Mammary epithelial cell (primary cell): ENCODE results near the gene ADCY2.

Experiments
- EZH2 ChIP-seq: IDR thresholded peaks from 2 replicates; pipeline ENCODE4 v1.6.1; 2012; ENCODE audit warnings: low read length, inconsistent platforms, borderline replicate concordance
- TF ChIP-seq, protein P1 (sequence below), 2 donors: IDR thresholded peaks in 1 of 2; conservative IDR thresholded peaks in 1 of 2; 2 replicates each; pipeline ENCODE4 v1.5.1; 2011 to 2012; ENCODE audit warnings: inconsistent platforms in 2 of 2, low read length in 2 of 2, mild to moderate bottlenecking in 2 of 2, control low read depth in 1 of 2, low read depth in 1 of 2; ENCODE audit not compliant: insufficient read depth in 1 of 2; ENCODE audit errors: extremely low read depth in 1 of 2

DNA sequence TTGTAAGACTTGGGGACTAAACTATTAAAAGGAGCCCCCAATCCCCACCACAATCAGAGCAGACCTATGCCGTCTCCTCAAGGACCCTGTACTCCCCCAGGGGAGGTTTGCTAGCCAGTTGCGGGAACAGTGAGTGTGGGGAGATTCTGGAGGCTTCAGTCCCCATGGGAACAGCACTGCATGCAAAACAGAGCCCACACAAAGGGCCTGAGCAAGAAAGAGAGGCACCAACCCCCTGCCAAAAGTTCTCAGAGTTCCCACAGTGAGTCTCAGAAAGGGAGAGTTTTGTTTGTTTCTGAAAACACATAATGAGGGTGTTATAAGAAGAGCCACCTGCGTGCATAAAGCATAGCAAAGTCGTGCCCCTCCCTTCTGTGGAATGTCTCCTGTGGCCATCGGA, 398.4 kb downstream of the ADCY2 start:
- no peak for TF ChIP-seq EZH2
- TF ChIP-seq, protein P1, sequence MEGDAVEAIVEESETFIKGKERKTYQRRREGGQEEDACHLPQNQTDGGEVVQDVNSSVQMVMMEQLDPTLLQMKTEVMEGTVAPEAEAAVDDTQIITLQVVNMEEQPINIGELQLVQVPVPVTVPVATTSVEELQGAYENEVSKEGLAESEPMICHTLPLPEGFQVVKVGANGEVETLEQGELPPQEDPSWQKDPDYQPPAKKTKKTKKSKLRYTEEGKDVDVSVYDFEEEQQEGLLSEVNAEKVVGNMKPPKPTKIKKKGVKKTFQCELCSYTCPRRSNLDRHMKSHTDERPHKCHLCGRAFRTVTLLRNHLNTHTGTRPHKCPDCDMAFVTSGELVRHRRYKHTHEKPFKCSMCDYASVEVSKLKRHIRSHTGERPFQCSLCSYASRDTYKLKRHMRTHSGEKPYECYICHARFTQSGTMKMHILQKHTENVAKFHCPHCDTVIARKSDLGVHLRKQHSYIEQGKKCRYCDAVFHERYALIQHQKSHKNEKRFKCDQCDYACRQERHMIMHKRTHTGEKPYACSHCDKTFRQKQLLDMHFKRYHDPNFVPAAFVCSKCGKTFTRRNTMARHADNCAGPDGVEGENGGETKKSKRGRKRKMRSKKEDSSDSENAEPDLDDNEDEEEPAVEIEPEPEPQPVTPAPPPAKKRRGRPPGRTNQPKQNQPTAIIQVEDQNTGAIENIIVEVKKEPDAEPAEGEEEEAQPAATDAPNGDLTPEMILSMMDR (conservative IDR thresholded peaks at IDR 0.05 in 1 of 2, IDR thresholded peaks at IDR 0.05 in 1 of 2; ENCODE audit: extremely low read depth in 1 of 2, insufficient read depth in 1 of 2, low read depth in 1 of 2, low read length in 2 of 2), result no peak
